PC-3 (cell line): Measurements from ENCODE around the gene APPBP2.

Source experiments
- CTCF ChIP-seq: fragments of 300-600 bp; sonication (generic); conservative IDR thresholded peaks from 2 replicates; pipeline ENCODE4 v1.5.1; 2017; ENCODE audit warnings: antibody characterized with exemption, low read depth, mild to moderate bottlenecking, low read length
- EZH2phosphoT487 ChIP-seq: fragments of 300-600 bp; sonication (generic); IDR thresholded peaks from 2 replicates; pipeline ENCODE4 v1.6.1; 2018; ENCODE audit warnings: mild to moderate bottlenecking, antibody characterized with exemption, low read length, borderline replicate concordance

- TF ChIP-seq CTCF (no peak), EZH2phosphoT487 (no peak)
These were observed 83.5 kb downstream of the APPBP2 start for GRCh38 chr17:60442271-60443173.
